ENCODE results near the gene SECISBP2. TPM values are rescaled to one million over a fixed set of nuclear protein-coding genes. Genes with fewer than 3 reads are reported as not detected.

The SECISBP2 gene
- total RNA-seq, 2 experiments from 2014 or later, result 40.4 to 42.5 TPM

DNA sequence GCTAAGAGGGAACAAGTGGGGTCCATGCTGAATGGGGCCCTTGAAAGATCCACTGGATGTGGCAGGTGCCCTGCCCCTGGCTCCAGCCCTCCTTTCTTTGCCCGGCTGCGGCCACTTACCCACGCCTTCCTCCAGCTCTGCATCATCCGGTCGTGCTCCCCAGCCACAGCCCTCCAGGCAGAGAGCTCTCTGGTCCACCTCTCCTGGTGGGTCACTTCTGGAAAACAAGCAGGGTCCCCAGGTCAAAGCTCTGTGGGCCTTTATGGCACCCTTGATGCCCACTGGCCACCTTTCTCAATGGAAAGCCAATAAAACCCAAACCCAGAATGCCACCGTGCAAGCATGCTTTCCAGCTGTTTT lies 45.0 kb downstream of the SECISBP2 start:
- no peak overlapping the region for H3K4me3 Mint-ChIP-seq
- POLR2A ChIA-PET, result interaction anchor here (0.9 to 2.5 kb wide), 5 partner anchors 10 to 36 kb away, joined by 3 to 6 read pairs (median 4); no protein-coding TSS in a partner anchor
- DNase-seq (no peak), ATAC-seq (no peak)
- no peak overlapping the region for H3K27ac Mint-ChIP-seq
- peaks cover 31% of the 10 kb centered on the region for H3K36me3 Mint-ChIP-seq (ENCODE audit: low read depth)
- TF ChIP-seq, protein P1, sequence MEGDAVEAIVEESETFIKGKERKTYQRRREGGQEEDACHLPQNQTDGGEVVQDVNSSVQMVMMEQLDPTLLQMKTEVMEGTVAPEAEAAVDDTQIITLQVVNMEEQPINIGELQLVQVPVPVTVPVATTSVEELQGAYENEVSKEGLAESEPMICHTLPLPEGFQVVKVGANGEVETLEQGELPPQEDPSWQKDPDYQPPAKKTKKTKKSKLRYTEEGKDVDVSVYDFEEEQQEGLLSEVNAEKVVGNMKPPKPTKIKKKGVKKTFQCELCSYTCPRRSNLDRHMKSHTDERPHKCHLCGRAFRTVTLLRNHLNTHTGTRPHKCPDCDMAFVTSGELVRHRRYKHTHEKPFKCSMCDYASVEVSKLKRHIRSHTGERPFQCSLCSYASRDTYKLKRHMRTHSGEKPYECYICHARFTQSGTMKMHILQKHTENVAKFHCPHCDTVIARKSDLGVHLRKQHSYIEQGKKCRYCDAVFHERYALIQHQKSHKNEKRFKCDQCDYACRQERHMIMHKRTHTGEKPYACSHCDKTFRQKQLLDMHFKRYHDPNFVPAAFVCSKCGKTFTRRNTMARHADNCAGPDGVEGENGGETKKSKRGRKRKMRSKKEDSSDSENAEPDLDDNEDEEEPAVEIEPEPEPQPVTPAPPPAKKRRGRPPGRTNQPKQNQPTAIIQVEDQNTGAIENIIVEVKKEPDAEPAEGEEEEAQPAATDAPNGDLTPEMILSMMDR (IDR thresholded peaks at IDR 0.05), result no peak
- H3K4me1 Mint-ChIP-seq (ENCODE audit: low read depth), result peaks cover 9% of the 10 kb centered on the region
- no peaks in the 10 kb centered on the region for H3K9me3 Mint-ChIP-seq
- CTCF ChIA-PET, result no interaction called here
- no peaks in the 10 kb centered on the region for H3K27me3 Mint-ChIP-seq
- intact Hi-C loops (cut with micrococcal nuclease), result no loop called here

DNA sequence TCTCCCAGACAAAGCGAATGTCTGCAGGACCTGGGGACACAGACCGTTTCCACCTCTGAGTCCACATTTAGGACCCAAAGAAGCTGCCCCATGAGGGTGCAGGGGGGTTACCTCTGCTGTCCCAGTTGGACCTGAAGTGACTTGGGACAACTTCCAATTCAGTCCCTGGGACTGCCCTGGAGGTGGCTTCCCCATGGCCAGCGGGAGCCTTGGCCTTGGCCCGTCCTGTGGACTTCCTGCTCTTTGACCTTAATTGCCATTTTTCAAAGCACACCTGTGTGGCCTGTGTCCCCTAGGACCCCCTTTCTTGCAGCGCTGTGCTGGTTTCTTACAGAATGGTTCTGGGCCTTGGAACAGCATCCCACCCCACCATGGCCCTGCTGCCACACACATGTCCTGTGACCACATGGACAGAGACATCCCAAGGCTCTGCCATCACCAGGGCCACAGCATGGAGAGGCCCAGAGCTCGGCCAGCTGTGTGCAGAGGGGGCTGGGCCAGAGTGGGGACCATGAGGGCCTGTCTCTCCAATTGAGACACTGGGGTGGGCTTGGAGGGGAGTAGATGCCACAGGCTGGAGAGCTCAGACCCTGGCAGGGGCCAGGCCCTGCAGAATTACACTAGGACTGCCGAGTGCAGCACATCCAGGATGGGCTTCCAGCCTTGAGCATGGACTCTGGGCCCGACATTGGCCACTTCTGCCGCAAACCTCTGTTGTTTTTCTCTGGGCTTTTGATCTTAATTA lies 45.8 kb downstream of the SECISBP2 start:
- peaks cover 24% of the 10 kb centered on the region for H3K36me3 Mint-ChIP-seq (ENCODE audit: low read depth)
- intact Hi-C loops (cut with micrococcal nuclease), result no loop called here
- POLR2A ChIA-PET, result interaction anchor here (0.6 to 2.5 kb wide), 8 partner anchors 9 to 338 kb away, joined by 3 to 8 read pairs (median 4); no protein-coding TSS in a partner anchor
- CTCF ChIA-PET, result no interaction called here
- H3K27ac Mint-ChIP-seq, result no peak overlapping the region
- ATAC-seq, result no peak
- DNase-seq, result no peak
- TF ChIP-seq, protein P1 (IDR thresholded peaks at IDR 0.05), result no peak
- no peaks in the 10 kb centered on the region for H3K9me3 Mint-ChIP-seq
- no peaks in the 10 kb centered on the region for H3K27me3 Mint-ChIP-seq
- peaks cover 9% of the 10 kb centered on the region for H3K4me1 Mint-ChIP-seq (ENCODE audit: low read depth)
- H3K4me3 Mint-ChIP-seq, result no peak overlapping the region

DNA sequence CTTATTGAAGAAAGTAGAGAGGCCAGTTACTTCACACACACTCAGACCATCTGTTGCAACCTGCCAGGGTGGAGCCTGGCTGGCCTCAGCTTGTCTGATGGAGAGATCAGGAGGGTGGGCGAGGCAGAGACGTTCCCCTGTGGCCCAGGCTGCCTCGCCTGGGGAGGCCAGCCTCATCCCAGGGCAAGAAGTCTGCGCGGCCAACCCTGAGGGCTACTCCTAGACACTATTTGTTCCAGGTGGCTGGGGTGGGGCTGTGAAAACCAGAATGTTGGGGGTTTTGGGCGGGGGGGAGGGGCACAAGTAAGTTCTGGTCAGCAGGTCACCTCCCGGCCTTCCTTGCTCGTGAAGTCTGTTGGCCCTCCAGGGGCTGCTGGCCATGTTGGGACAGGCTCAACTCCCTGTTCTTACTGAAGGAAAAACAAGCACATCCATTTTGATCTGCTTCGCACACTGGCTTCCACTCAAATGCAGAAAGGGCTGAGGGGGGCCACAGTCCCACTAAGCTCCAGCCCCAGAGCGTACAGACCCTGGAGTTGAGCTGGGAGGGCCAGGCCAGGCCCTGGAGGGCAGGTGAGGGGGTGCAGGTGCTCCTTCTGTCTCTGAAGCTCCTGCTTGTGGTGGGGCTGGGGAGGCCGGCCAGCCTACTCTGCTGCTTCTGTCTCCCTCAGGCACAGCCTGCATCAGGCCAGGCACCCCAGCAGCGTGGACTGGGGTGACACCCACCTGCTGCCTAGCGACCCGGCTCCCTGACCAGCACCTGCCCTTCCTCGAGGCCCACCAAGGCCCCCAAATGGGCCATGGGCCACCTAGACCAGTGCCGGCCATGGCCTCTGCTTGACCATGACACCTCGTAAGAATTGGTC lies 46.6 kb downstream of the SECISBP2 start:
- ChIA-PET POLR2A (interaction anchor here (0.6 to 2.5 kb wide), 5 partner anchors 17 to 338 kb away, joined by 3 to 8 read pairs (median 3); no protein-coding TSS in a partner anchor), CTCF (interaction anchor here (0.8 kb wide), 1 partner anchor 11 kb away, joined by 3 read pairs; no protein-coding TSS in a partner anchor)
- Mint-ChIP-seq H3K27ac (no peak overlapping the region), H3K36me3 (ENCODE audit: low read depth) (peaks cover 19% of the 10 kb centered on the region), H3K4me3 (no peak overlapping the region), H3K4me1 (ENCODE audit: low read depth) (peaks cover 9% of the 10 kb centered on the region), H3K27me3 (no peaks in the 10 kb centered on the region), H3K9me3 (no peaks in the 10 kb centered on the region)
- TF ChIP-seq, protein P1 (IDR thresholded peaks at IDR 0.05), result no peak
- DNase-seq, result no peak
- ATAC-seq, result no peak
- intact Hi-C loops (cut with micrococcal nuclease), result no loop called here

DNA sequence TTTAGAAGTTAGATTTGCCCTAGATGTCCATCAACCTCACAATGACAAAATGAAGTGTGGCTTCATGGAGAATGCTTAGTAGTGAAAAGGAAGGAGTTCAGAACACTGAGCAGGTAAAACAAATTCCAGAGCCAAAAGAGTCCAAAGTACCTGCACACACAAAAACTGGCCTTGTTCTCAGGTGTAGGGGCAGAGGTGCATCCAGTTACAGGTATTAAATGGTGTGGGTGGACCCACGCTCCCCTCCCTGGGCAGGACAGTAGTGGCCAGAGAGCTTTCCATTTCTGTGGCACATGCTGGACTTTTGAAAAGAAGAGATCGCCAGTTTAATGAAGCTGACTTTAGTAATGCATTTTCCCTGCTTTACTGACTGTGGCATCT lies 47.2 kb downstream of the SECISBP2 start:
- Mint-ChIP-seq H3K27me3 (no peaks in the 10 kb centered on the region), H3K36me3 (ENCODE audit: low read depth) (peaks cover 14% of the 10 kb centered on the region), H3K9me3 (no peaks in the 10 kb centered on the region), H3K27ac (no peak overlapping the region), H3K4me1 (ENCODE audit: low read depth) (peaks cover 9% of the 10 kb centered on the region), H3K4me3 (no peak overlapping the region)
- intact Hi-C loops (cut with micrococcal nuclease), result no loop called here
- TF ChIP-seq, protein P1 (IDR thresholded peaks at IDR 0.05), result no peak
- POLR2A ChIA-PET, result interaction anchor here (1.8 to 2.5 kb wide), 3 partner anchors 8 to 21 kb away, joined by 5 to 8 read pairs (median 6); no protein-coding TSS in a partner anchor
- CTCF ChIA-PET, result interaction anchor here (0.8 kb wide), 1 partner anchor 11 kb away, joined by 3 read pairs; no protein-coding TSS in a partner anchor
- ATAC-seq (no peak), DNase-seq (no peak)

All from activated CD8-positive, alpha-beta T cell treated with anti-CD3 and anti-CD28 coated beads for 36 hours (primary cell).